NCI-H460 (cell line): ENCODE measurements around the gene PARP4. TPM values are rescaled to one million over a fixed set of nuclear protein-coding genes. Genes with fewer than 3 reads are reported as not detected.
"Not testable (repeated sequence)": the region's sequence is repeated elsewhere in the genome, so short reads cannot be mapped to it uniquely, and the experiment has no call there.

Experiments
- DNase-seq: peaks from one replicate; pipeline ENCODE4 v3.0.0-alpha.2; 2016; ENCODE audit warnings: low read depth; ENCODE audit errors: extremely low read depth
- total RNA-seq: library from RNA; depleted of rRNA; stranded (reverse); fragments of >200 nt; shearing (Covaris generic); gene quantifications from 2 replicates; pipeline ENCODE4 v1.2.3, GENCODE V29; 2014; rRNA removed

PARP4 gene
- total RNA-seq, 1 experiment from 2014 or later: 80.7 TPM

DNA sequence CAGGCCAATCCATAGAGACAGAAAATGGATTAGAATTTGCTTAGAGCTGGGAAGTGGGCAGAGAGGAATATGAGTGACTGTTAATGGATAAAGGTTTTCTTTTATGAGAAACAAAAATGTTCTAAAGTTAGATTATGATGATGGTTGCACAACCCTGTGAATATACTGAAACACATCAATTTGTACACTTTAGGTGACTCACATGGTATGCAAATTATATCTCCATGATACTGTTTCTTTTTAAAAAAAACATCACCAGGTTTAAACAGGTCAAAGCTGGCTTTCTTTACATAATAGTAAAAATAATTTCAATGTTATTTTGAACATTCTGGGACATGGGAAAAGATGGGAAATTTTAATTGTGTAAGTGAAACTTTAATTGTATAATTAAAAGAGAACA, 131.7 kb downstream of the PARP4 start:
- not testable (repeated sequence) for DNase-seq

DNA sequence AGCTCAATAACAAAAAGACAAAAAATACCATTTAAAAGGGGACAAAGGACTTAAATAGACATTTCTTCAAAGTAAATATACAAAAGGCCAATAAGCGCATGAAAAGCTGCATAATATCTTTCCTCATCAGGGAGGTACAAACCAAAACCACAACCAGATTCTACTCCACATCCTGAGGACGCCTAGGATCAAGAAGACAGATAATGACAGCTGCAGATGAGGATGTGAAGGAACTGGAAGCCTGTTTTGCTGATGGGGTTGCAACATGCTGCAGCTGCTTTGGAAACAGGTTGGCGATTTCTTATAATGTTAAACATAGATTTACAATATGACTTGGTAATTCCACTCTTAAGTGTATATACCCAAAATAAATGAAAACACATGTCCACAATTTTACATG, 132.4 kb downstream of the PARP4 start:
- not testable (repeated sequence) for DNase-seq

- not testable (repeated sequence) for DNase-seq
These were observed 141.3 kb downstream of the PARP4 start for GRCh38 chr13:24371273-24371672.

Other genes with a start within 250 kb of the PARP4 start
- not detected in 2 replicates for gene C1QTNF9, start 203.2 kb downstream of the PARP4 start, total RNA-seq
- gene ATP12A, start 167.6 kb upstream of the PARP4 start, total RNA-seq: 0.10 TPM in 1 of 2 replicates, not detected in the other